Measurements from ENCODE around the gene EHMT1.
A peak's percentile ranks its signal among the peaks of the same experiment; 100 is the strongest.

The EHMT1 gene

GRCh38 chr9:137685741-137686420 lies 67.1 kb downstream of the EHMT1 start:
- DNase-seq (ENCODE audit: extremely low spot score, insufficient read length, low read depth) (no peak), FAIRE-seq (no peak)

- no peak for FAIRE-seq
- DNase-seq (ENCODE audit: extremely low spot score, insufficient read length, low read depth) = no peak
Observed at GRCh38 chr9:137688261-137688660, 69.5 kb downstream of the EHMT1 start.

- no peak for FAIRE-seq
- DNase-seq (ENCODE audit: extremely low spot score, insufficient read length, low read depth) = no peak
Observed at GRCh38 chr9:137688725-137689124, 69.9 kb downstream of the EHMT1 start.

- no peak for FAIRE-seq
- DNase-seq (ENCODE audit: extremely low spot score, insufficient read length, low read depth) = no peak
Observed at GRCh38 chr9:137689745-137690529, 71.1 kb downstream of the EHMT1 start.

- no peak for DNase-seq (ENCODE audit: extremely low spot score, insufficient read length, low read depth)
- no peak for FAIRE-seq
Observed at GRCh38 chr9:137690930-137691645, 72.3 kb downstream of the EHMT1 start.

GRCh38 chr9:137691646-137692351 lies 73.0 kb downstream of the EHMT1 start:
- FAIRE-seq = peak; percentile 45

GRCh38 chr9:137694236-137694959 lies 75.6 kb downstream of the EHMT1 start:
- FAIRE-seq = no peak
- DNase-seq (ENCODE audit: extremely low spot score, insufficient read length, low read depth) = no peak

More at GRCh38 chr9:137691646-137692351, 73.0 kb downstream of the EHMT1 start:
- DNase-seq (ENCODE audit: extremely low spot score, insufficient read length, low read depth) = no peak

GRCh38 chr9:137694962-137695875 lies 76.4 kb downstream of the EHMT1 start:
- no peak for DNase-seq (ENCODE audit: extremely low spot score, insufficient read length, low read depth)
- FAIRE-seq = no peak

GRCh38 chr9:137696136-137696925 lies 77.5 kb downstream of the EHMT1 start:
- no peak for DNase-seq (ENCODE audit: extremely low spot score, insufficient read length, low read depth)

GRCh38 chr9:137697193-137697592 lies 78.4 kb downstream of the EHMT1 start:
- DNase-seq (ENCODE audit: extremely low spot score, insufficient read length, low read depth) (no peak), FAIRE-seq (no peak)

More at GRCh38 chr9:137696136-137696925, 77.5 kb downstream of the EHMT1 start:
- FAIRE-seq = no peak

- DNase-seq (ENCODE audit: extremely low spot score, insufficient read length, low read depth) = no peak
- no peak for FAIRE-seq
Observed at GRCh38 chr9:137697832-137698231, 79.0 kb downstream of the EHMT1 start.

- DNase-seq (ENCODE audit: extremely low spot score, insufficient read length, low read depth) (no peak), FAIRE-seq (no peak)
Observed at GRCh38 chr9:137700911-137701310, 82.1 kb downstream of the EHMT1 start.

GRCh38 chr9:137702615-137703379 lies 84.0 kb downstream of the EHMT1 start:
- no peak for FAIRE-seq
- no peak for DNase-seq (ENCODE audit: extremely low spot score, insufficient read length, low read depth)

GRCh38 chr9:137703842-137704508 lies 85.2 kb downstream of the EHMT1 start:
- no peak for FAIRE-seq
- no peak for DNase-seq (ENCODE audit: extremely low spot score, insufficient read length, low read depth)

GRCh38 chr9:137705443-137705863 lies 86.6 kb downstream of the EHMT1 start:
- peak; percentile 71 for DNase-seq (ENCODE audit: extremely low spot score, insufficient read length, low read depth)
- FAIRE-seq = peak; percentile 96

- DNase-seq (ENCODE audit: extremely low spot score, insufficient read length, low read depth) = no peak
- no peak for FAIRE-seq
Observed at GRCh38 chr9:137705906-137706305, 87.1 kb downstream of the EHMT1 start.

Data from GM18507 (cell line).